Motor neuron (in vitro differentiated cells): ENCODE results near the gene SYT17. TPM values are rescaled to one million over a fixed set of nuclear protein-coding genes. Genes with fewer than 3 reads are reported as not detected.

Experiments used
- ATAC-seq, 8 experiments: fragments of 200-7000 bp; cut with Tn5 transposase; replicated peaks in 6 of 8; 2 replicates each; pipeline ENCODE4 v1.8.0; 2021; ENCODE audit warnings: mild to moderate bottlenecking in 8 of 8, moderate library complexity in 8 of 8
- H3K27ac ChIP-seq, 2 donors: fragments of 250-450 bp; sonication (Bioruptor Pico); 2 replicates each; pipeline ENCODE4 v1.9.0; 2021; ENCODE audit warnings: antibody characterized with exemption in 2 of 2, mild to moderate bottlenecking in 2 of 2, moderate library complexity in 1 of 2
- H3K4me1 ChIP-seq, 2 donors: fragments of 250-450 bp; sonication (Bioruptor Pico); replicated peaks in 1 of 2; 2 replicates each; pipeline ENCODE4 v1.6.1; 2021; ENCODE audit warnings: antibody characterized with exemption in 2 of 2, mild to moderate bottlenecking in 2 of 2, moderate library complexity in 1 of 2
- H3K4me3 ChIP-seq, 5 donors: fragments of 250-450 bp; sonication (Bioruptor Pico); 2 replicates each; pipeline ENCODE4 v1.9.0; 2021; ENCODE audit warnings: antibody characterized with exemption in 5 of 5, mild to moderate bottlenecking in 5 of 5, moderate library complexity in 4 of 5
- WGBS, 10 experiments: fragments of 450-650 bp; shearing (Covaris generic); methylation state at CpG; one replicate each; pipeline ENCODE4 v1.0.0; 2022; 5-methylcytosine and 5-hydroxymethylcytosine counted together
- in situ Hi-C, 9 experiments: fragments of 400-800 bp; cut with MboI; loops; one replicate each; pipeline ENCODE4 v1.15.0; 2021; ENCODE audit warnings: low sequenced_read_pairs in 9 of 9, low pct_unique_long_range_greater_than_20kb in 2 of 9; ENCODE audit not compliant: unreplicated experiment in 9 of 9
- total RNA-seq, 8 experiments: library from RNA; unstranded; fragments of 300-600 nt; gene quantifications; 2 replicates each; pipeline versions ENCODE4 v1.2.3 to v1.2.4, GENCODE V29; 2022

Gene SYT17
- total RNA-seq, 8 experiments from 2014 or later = 0.85 to 37.4 (median 3.6) TPM

DNA sequence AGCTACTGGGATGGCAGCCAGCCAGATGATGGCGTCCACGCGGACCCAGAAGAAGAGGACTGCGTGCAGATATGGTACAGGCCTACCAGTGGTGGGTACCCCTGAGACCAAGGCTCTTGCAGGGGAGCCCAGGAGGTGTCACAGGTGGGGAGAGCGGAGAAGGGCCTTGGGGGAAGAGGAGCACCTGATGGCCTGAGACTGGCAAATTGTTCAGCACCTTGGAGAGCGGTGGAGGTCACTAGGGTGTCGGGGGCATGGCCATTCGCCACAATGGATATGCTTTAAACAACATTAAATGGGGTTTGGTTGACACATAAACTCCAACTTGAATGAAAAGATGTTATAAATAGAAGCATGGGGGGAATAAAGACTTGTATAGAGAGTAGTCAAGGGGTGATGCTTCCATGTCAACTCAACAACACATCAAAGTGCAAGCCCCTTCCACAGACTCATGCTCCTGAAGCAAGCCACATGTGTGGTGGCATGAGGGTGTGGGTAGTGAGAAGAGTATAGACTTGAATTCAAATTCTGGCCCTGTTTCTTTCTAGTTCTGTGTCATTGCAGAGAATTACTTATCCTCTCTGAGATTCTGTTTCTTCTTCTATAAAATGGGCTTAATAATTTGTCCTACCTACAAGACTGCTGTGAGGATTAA lies 139.7 kb downstream of the SYT17 start:
- Histone ChIP-seq H3K27ac (no peak overlapping the region), H3K4me1 (no peaks in the 10 kb centered on the region), H3K4me3 (no peak overlapping the region)
- in situ Hi-C loops = no loop called here
- no peak for ATAC-seq
- WGBS, 10 experiments = 27 to 84% (median 50%) methylated on average over 1 to 5 of the region's 8 CpGs; no CpG with 5 or more reads in 6 of the 10 experiments

DNA sequence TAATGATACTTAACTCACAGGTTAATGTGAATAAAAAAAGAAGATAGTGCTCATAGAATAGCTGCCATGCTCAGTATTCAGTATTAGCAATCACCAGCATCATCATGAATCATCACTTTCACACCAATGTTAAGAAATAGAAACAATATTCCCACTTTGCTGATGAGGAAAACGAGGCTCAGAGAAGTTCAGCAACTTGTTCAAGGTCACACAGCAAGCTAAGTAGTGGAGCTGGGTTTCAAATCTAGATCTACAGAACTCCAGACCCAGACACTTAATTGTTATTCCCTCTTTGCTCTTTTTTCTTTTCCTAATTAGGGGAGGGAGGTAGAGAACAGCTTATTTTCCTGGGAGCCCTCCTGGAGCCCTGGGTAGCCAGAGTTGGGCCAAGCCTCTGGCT lies 140.4 kb downstream of the SYT17 start:
- H3K27ac ChIP-seq = no peak overlapping the region
- no peaks in the 10 kb centered on the region for H3K4me1 ChIP-seq
- no peak for ATAC-seq
- WGBS, 10 experiments = 0 to 100% (median 13%) methylated on average over 1 of the region's 1 CpG; no CpG with 5 or more reads in 5 of the 10 experiments
- H3K4me3 ChIP-seq = no peak overlapping the region
- in situ Hi-C loops = no loop called here

DNA sequence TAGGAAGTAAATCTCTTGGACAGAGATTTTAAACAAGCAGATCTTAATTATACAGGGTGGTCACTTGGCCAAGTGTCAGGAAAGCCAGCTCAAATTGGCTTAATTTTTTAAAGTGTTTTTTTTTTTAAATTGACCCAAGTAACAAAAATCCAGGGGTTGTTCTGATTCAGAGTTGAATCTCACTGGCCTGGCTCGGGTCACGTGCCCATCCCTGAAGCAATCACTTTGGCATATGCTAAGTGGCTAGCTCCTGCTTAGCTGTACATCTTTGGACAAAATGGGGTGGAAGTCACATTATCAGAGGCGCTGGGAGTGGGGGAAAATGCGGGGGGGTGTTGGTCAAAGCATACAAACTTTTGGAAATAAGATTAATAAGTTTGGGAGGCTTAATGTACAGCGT lies 141.1 kb downstream of the SYT17 start:
- Histone ChIP-seq H3K4me3 (no peak overlapping the region), H3K27ac (no peak overlapping the region), H3K4me1 (no peaks in the 10 kb centered on the region)
- ATAC-seq = no peak
- in situ Hi-C loops = no loop called here
- 0 to 84% (median 35%) methylated on average over 1 to 5 of the region's 5 CpGs; no CpG with 5 or more reads in 4 of the 10 experiments for WGBS, 10 experiments

DNA sequence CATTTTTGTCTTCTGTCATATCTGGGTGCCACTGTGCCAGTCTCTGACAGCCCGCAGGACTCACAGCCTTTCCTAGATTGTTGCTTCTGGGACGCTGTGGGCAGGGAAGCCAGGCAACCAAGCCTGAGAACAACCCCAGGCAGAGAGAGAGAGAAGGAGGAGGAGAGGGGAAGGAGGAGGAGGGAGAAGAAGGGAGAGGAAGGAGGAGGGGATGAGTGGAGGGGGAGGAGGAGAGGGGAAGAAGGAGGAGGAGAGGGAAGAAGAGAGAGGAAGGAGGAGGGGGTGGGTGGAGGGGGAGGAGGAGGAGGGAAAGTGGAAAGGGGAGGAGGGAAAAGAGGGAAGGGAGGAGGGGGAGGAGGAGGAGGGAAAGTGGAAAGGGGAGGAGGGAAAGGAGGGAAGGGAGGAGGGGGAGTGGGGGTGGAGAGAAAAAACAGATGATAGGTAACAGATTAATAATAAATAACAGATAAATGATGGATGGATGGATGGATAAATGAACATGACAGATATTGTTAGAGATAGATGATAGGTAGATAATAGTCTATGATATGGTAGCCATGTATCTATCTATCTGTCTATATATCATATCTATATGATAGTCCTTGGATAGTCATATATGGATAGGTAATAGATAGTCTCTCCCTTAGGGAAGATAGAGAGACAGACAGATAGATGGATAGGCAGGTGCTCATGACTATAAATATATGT lies 146.8 kb downstream of the SYT17 start:
- 88 to 100% methylated on average over 1 of the region's 2 CpGs; no CpG with 5 or more reads in 8 of the 10 experiments for WGBS, 10 experiments
- Histone ChIP-seq H3K27ac (no peak overlapping the region), H3K4me1 (peaks cover 8 to 10% of the 10 kb centered on the region in 2 donors), H3K4me3 (no peak overlapping the region)
- in situ Hi-C loops = no loop called here
- no peak for ATAC-seq

DNA sequence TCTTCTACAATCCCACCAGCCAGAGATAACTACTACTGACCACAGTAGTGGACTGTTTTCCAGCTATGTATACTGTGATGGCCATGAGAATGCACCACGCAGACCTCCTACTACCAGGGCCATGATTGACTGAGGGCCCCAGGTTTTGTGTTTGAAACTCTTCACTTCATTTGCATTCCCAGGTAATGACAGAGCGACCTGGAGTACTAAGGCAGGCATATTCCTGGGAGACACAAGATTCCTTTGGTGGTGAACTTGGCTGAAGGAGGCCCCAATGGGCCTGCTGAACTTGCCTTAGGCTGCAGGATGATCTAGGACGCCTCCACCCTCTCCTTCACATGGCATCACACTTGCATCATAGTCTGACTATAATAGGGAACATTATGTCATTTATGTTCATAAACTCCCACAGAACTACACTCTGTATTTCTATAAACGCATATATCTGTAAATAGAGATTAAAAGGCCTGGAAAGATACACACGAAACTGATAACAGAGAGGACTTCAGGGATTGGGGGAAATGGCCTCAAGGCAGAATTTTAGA lies 147.9 kb downstream of the SYT17 start:
- H3K4me3 ChIP-seq = no peak overlapping the region
- in situ Hi-C loops = no loop called here
- no peak overlapping the region for H3K27ac ChIP-seq
- 21 to 100% (median 88%) methylated on average over 1 to 5 of the region's 5 CpGs for WGBS, 10 experiments
- H3K4me1 ChIP-seq = peaks cover 8 to 10% of the 10 kb centered on the region in 2 donors
- peak in 5 of 8 experiments; percentile 43 to 75 (median 67) for ATAC-seq

DNA sequence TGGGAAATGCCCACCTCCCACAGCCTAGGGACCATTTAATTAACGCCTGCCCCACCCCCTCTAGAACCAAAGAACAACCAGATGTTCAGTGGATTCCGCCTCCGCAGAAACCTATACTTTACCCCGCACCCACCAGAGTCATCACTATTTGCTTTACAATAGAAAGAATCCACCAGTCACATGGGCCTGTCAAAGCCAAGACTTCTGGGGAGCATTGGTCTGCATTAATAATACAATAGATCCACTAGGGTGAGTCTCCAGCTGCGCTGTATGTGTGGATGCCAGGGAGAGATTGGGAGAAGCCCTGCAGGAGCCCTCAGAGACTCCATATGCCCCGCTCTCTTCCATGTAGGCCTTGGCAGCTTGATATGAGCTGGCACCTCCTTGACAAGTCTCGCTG lies 148.8 kb downstream of the SYT17 start:
- Histone ChIP-seq H3K4me3 (no peak overlapping the region), H3K27ac (no peak overlapping the region), H3K4me1 (peaks cover 8 to 10% of the 10 kb centered on the region in 2 donors)
- in situ Hi-C loops = no loop called here
- WGBS, 10 experiments = 0 to 83% (median 17%) methylated on average over 1 to 5 of the region's 7 CpGs; no CpG with 5 or more reads in 3 of the 10 experiments
- peak in 5 of 8 experiments; percentile 65 to 97 (median 70) for ATAC-seq

Other genes starting within 250 kb of the SYT17 start
- gene SMG1, start 241.8 kb upstream of the SYT17 start, total RNA-seq = 100 to 1,000 TPM in 1 of 8 experiments, 10 to 100 TPM in 7; 31.1 to 100 (median 42.5) TPM
- 1 to 10 TPM in 5 of 8 experiments, under 1 TPM in 3; 0.41 to 2.5 (median 1.5) TPM for gene TMC7, start 184.3 kb upstream of the SYT17 start, total RNA-seq
- gene COQ7, start 100.6 kb upstream of the SYT17 start, total RNA-seq = 10 to 100 TPM; 10.1 to 33.4 (median 20.3) TPM
- 10 to 100 TPM in 4 of 8 experiments, 1 to 10 TPM in 4; 1.3 to 29.3 (median 7.8) TPM for gene ITPRIPL2, start 54.3 kb upstream of the SYT17 start, total RNA-seq
- gene CLEC19A, start 117.5 kb downstream of the SYT17 start, total RNA-seq = 1 to 10 TPM in 1 of 8 experiments, under 1 TPM in 5, not detected in 2; 0.11 to 2.9 (median 0.41) TPM
- 1 to 10 TPM in 1 of 8 experiments, under 1 TPM in 7; 0.05 to 5.8 (median 0.17) TPM for gene TMC5, start 249.6 kb downstream of the SYT17 start, total RNA-seq